Right atrium auricular region (tissue), 2 donors: Measurements from ENCODE around the gene PCSK2. TPM values are rescaled to one million over a fixed set of nuclear protein-coding genes. Genes with fewer than 3 reads are reported as not detected.

Source experiments
- DNase-seq: peaks from one replicate; pipeline ENCODE4 v3.0.0-alpha.2; 2019; ENCODE audit warnings: low spot score
- H3K27ac ChIP-seq, 2 donors: fragments of 200-600 bp; sonication (generic); 1 replicate in 1 of 2; 2 replicates in 1 of 2; pipeline ENCODE4 v1.5.1; 2016 to 2019
- H3K27me3 ChIP-seq, 2 donors: fragments of 200-600 bp; sonication (generic); one replicate each; pipeline versions ENCODE4 v1.5.1 to v1.6.0; 2017 to 2019
- H3K36me3 ChIP-seq: fragments of 200-600 bp; sonication (generic); one replicate; pipeline ENCODE4 v1.5.1; 2016
- H3K4me1 ChIP-seq, 2 donors: fragments of 200-600 bp; sonication (generic); one replicate each; pipeline versions ENCODE4 v1.5.1 to v1.6.0; 2017 to 2019
- H3K4me3 ChIP-seq, 2 donors: fragments of 200-600 bp; sonication (generic); 1 replicate in 1 of 2; 2 replicates in 1 of 2; pipeline ENCODE4 v1.5.1; 2017 to 2019; ENCODE audit warnings: mild to moderate bottlenecking in 1 of 2, moderate library complexity in 1 of 2
- H3K9me3 ChIP-seq, 2 donors: fragments of 200-600 bp; sonication (generic); one replicate each; pipeline ENCODE4 v1.5.1; 2019
- CTCF ChIP-seq, 2 donors: fragments of 200-600 bp; sonication (generic); IDR thresholded peaks; one replicate each; pipeline ENCODE4 v1.5.1; 2019; ENCODE audit warnings: antibody characterized with exemption in 2 of 2
- total RNA-seq, 2 donors: library from RNA; depleted of rRNA; stranded (reverse); fragments of >200 nt; gene quantifications; one replicate each; pipeline ENCODE4 v1.1.0, GENCODE V29; 2016

The PCSK2 gene
- total RNA-seq, 2 donors from 2014 or later, result 1.6 to 2.6 TPM

DNA sequence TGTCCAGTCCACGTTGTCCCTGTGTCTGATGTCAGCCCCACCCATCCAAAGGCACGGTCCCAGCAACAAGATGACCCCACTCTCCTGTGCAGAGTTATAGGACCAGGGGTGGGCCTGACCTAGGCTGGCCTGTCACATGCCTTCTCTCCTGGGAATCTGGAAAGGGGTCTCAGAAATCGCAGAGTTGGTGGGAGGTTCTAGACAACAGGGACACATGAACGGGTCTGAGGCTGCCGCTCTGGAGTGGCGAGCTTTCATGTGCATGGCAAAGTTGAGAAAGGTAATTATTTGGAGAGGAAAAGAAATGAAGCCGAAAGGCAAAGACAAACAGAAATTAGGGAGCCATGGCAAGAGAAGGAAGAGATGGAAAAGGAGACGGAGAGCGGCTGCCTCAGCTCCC, 274.9 kb downstream of the PCSK2 start:
- no peaks in the 10 kb centered on the region for H3K36me3 ChIP-seq
- no peak for DNase-seq
- no peak overlapping the region for H3K27ac ChIP-seq
- TF ChIP-seq CTCF (IDR thresholded peaks at IDR 0.05), result no peak
- no peak overlapping the region for H3K4me3 ChIP-seq
- no peaks in the 10 kb centered on the region for H3K9me3 ChIP-seq
- H3K27me3 ChIP-seq, result no peaks in the 10 kb centered on the region
- peaks cover 0 to 14% of the 10 kb centered on the region in 2 donors for H3K4me1 ChIP-seq

DNA sequence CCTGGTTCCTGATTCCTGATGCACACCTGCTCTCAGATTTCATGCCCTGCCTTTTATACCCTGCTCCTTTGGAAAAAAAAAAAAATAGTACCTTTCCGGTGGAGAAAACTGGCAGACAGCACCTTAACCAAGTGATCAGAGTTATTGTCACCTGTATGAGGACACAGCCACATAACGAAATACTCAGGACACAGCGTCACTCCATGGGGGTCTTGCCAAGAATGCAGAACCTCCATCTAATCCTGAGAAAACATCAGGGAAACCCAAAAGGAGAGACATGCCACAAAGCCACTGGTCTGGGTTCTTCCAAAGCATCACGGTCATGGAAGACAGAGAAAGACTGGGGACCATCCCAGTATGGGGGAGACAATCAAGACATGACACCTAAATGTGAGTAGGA, 275.3 kb downstream of the PCSK2 start:
- no peak for TF ChIP-seq CTCF (IDR thresholded peaks at IDR 0.05)
- H3K9me3 ChIP-seq, result no peaks in the 10 kb centered on the region
- H3K4me1 ChIP-seq, result peaks cover 0 to 14% of the 10 kb centered on the region in 2 donors

DNA sequence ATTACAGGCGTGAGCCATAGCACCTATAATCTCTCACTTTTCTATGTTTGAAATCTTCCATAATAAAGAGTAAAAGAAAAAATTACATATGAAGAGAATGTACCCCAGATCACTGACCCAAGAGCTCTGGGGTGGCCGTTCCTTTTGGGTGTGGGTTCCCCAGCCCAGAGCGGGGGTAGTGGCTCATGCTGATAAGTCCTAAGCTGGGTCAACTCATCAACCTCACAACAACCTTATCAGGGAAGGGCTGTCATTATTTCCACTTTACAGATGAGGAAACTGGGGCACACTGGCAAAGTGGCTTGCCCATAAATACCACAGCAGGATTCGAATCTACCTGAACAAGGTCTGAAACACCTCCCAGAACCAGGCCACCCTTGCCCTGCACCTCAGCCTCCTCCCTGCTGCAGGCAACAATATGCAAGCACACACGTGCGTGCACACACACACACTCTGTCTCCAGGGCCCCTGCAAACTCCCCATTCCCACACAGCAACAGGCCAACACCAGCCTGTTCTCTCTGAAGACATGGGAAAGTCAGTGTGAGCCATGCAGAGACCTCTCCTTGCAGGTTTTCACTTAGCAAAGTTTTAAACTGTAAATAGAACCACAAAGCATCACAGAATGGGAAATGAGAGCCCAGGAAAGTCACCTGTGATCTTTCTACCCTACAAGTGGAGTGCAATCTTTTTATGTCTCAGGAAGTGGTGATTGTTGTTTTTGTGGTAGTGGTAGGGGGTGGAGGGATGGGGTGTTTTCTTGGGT, 276.6 kb downstream of the PCSK2 start:
- no peak for TF ChIP-seq CTCF (IDR thresholded peaks at IDR 0.05)
- Histone ChIP-seq H3K36me3 (no peaks in the 10 kb centered on the region), H3K9me3 (no peaks in the 10 kb centered on the region), H3K4me3 (no peak overlapping the region), H3K4me1 (peaks cover 0 to 14% of the 10 kb centered on the region in 2 donors), H3K27ac (no peak overlapping the region), H3K27me3 (no peaks in the 10 kb centered on the region)
- no peak for DNase-seq

More for the DNA sequence above, 275.3 kb downstream of the PCSK2 start:
- no peak for DNase-seq
- Histone ChIP-seq H3K4me3 (no peak overlapping the region), H3K27me3 (no peaks in the 10 kb centered on the region), H3K27ac (no peak overlapping the region), H3K36me3 (no peaks in the 10 kb centered on the region)

- no peaks in the 10 kb centered on the region for H3K36me3 ChIP-seq
- no peak overlapping the region for H3K27ac ChIP-seq
- no peak for TF ChIP-seq CTCF (IDR thresholded peaks at IDR 0.05)
- DNase-seq, result no peak
- H3K4me3 ChIP-seq, result peak overlapping the region; percentile 15 to 52
- no peaks in the 10 kb centered on the region for H3K9me3 ChIP-seq
- peaks cover 0 to 14% of the 10 kb centered on the region in 2 donors for H3K4me1 ChIP-seq
- H3K27me3 ChIP-seq, result no peaks in the 10 kb centered on the region
These were observed 277.4 kb downstream of the PCSK2 start for GRCh38 chr20:17504066-17504897.

DNA sequence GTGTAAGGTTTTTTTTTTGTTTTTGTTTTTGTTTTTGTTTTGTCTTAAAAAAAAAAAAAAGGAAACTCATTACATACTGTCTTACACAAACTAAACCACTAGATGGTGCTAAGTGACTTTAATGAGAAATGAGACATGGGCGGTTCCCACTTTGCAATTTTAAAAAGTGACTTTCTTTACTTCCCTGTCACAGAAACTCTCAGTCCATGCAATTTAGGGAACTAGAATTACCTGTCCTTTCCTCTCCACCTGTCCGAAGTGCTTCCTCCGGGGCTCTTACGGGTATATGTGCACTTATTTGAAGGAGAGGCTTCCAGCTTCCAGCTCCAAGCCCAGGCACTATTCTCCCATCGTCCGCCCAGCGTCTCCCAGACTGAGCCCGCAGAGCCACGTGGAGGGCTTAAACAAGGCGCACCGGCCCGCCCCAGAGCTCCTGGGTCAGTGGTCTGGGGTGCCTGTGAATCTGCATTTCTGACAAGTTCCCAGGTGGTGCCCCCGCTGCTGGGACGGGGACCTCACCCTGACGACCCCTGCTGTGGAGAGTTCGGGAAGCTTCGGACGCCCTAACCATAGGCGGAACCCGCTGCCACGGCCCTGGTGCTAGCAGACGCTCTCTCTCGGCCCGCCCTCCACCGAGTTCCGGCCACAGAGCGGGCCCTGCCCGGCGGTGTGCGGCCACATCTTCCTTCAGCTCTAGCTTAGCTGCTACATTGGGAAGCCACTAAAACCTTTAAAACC, 278.2 kb downstream of the PCSK2 start:
- Histone ChIP-seq H3K9me3 (no peaks in the 10 kb centered on the region), H3K4me3 (peak overlapping the region; percentile 15 to 52), H3K27ac (no peak overlapping the region), H3K4me1 (peaks cover 0 to 14% of the 10 kb centered on the region in 2 donors), H3K27me3 (no peaks in the 10 kb centered on the region), H3K36me3 (no peaks in the 10 kb centered on the region)
- TF ChIP-seq CTCF (IDR thresholded peaks at IDR 0.05), result peak; percentile 64 to 73
- peak; percentile 63 for DNase-seq
